ENCODE results near the gene PDSS1.

DNA sequence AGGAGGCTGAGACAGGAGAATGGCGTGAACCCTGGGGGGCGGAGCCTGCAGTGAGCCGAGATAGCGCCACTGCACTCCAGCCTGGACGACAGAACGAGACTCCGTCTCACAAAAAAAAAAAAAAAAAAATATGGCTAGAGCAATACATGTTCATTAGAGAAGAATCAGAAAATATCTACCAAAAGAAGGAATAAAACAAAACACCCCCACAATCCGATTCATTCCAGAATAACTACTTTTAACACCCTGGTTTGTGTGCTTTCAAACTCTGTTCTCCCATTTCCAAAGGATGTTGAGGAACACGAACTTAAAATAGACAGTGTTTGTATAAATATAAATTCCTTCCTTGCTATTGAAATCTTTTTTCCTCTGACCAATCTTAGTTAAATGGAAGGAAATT, 6.5 kb downstream of the PDSS1 start:
- TF ChIP-seq, protein P1, sequence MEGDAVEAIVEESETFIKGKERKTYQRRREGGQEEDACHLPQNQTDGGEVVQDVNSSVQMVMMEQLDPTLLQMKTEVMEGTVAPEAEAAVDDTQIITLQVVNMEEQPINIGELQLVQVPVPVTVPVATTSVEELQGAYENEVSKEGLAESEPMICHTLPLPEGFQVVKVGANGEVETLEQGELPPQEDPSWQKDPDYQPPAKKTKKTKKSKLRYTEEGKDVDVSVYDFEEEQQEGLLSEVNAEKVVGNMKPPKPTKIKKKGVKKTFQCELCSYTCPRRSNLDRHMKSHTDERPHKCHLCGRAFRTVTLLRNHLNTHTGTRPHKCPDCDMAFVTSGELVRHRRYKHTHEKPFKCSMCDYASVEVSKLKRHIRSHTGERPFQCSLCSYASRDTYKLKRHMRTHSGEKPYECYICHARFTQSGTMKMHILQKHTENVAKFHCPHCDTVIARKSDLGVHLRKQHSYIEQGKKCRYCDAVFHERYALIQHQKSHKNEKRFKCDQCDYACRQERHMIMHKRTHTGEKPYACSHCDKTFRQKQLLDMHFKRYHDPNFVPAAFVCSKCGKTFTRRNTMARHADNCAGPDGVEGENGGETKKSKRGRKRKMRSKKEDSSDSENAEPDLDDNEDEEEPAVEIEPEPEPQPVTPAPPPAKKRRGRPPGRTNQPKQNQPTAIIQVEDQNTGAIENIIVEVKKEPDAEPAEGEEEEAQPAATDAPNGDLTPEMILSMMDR (IDR thresholded peaks at IDR 0.05) = no peak
- no peak for TF ChIP-seq POLR2AphosphoS5 (IDR thresholded peaks at IDR 0.05)
- no peak for TF ChIP-seq POLR2A (IDR thresholded peaks at IDR 0.05)
- no peak for TF ChIP-seq EP300 (IDR thresholded peaks at IDR 0.05)
